Transverse colon (tissue), 4 donors: ENCODE data around the gene ATP11A. TPM values are rescaled to one million over a fixed set of nuclear protein-coding genes. Genes with fewer than 3 reads are reported as not detected.

Experiments used
- DNase-seq: peaks from one replicate; pipeline ENCODE4 v3.0.0-alpha.2; 2019
- H3K27ac ChIP-seq, 4 donors: fragments of 200-600 bp; sonication (generic); 2 replicates each; pipeline ENCODE4 v1.5.1; 2016 to 2018; ENCODE audit warnings: inconsistent platforms in 4 of 4
- H3K27me3 ChIP-seq: fragments of 200-600 bp; sonication (generic); 2 replicates; pipeline ENCODE4 v1.5.1; 2017; ENCODE audit warnings: inconsistent platforms
- H3K36me3 ChIP-seq, 4 donors: fragments of 200-600 bp; sonication (generic); 2 replicates each; pipeline ENCODE4 v1.5.1; 2017 to 2019; ENCODE audit warnings: inconsistent platforms in 4 of 4
- H3K4me1 ChIP-seq, 4 donors: fragments of 200-600 bp; sonication (generic); 2 replicates each; pipeline ENCODE4 v1.5.1; 2017 to 2020; ENCODE audit warnings: inconsistent platforms in 4 of 4
- H3K4me3 ChIP-seq, 4 donors: fragments of 200-600 bp; sonication (generic); 1 replicate in 1 of 4; 2 replicates in 3 of 4; pipeline versions ENCODE4 v1.5.1 to v1.6.1; 2017 to 2019; ENCODE audit warnings: inconsistent platforms in 4 of 4
- H3K9me3 ChIP-seq, 2 donors: fragments of 200-600 bp; sonication (generic); 2 replicates each; pipeline ENCODE4 v1.5.1; 2017 to 2019; ENCODE audit warnings: inconsistent platforms in 2 of 2
- CTCF ChIP-seq, 5 experiments: fragments of 200-600 bp in 3 of 5; fragments of 450-650 bp in 2 of 5; sonication (generic) in 3 of 5; IDR thresholded peaks; 1 replicate in 2 of 5; 2 replicates in 3 of 5; pipeline ENCODE4 v1.5.1; 2016 to 2017; ENCODE audit warnings: antibody characterized with exemption in 5 of 5, inconsistent platforms in 3 of 5, mild to moderate bottlenecking in 2 of 5, moderate library complexity in 1 of 5
- EP300 ChIP-seq: sonication (generic); formaldehyde crosslinking; IDR thresholded peaks from one replicate; pipeline ENCODE4 v1.6.1; 2017; ENCODE audit warnings: antibody characterized with exemption, low read depth
- POLR2A ChIP-seq: fragments of 450-650 bp; IDR thresholded peaks from one replicate; pipeline ENCODE4 v1.6.1; 2016; ENCODE audit warnings: antibody characterized with exemption, mild to moderate bottlenecking, moderate library complexity
- POLR2AphosphoS5 ChIP-seq, 3 donors: sonication (generic); formaldehyde crosslinking; IDR thresholded peaks; one replicate each; pipeline ENCODE4 v1.6.1; 2016; ENCODE audit warnings: antibody characterized with exemption in 3 of 3
- WGBS, 2 donors: methylation state at CpG; one replicate each; pipeline ENCODE4 v1.1.5; 2018; ENCODE audit warnings: low coverage in 1 of 2; 5-methylcytosine and 5-hydroxymethylcytosine counted together
- in situ Hi-C, 4 donors: fragments of 200-750 bp; cut with MboI; loops; one replicate each; pipeline versions ENCODE4 v1.15.0 to v1.15.1; 2017; ENCODE audit warnings: low sequenced_read_pairs in 3 of 4, low pct_ligation_motif_present in 1 of 4, low pct_unique_long_range_greater_than_20kb in 1 of 4
- intact Hi-C: fragments of 100-400 bp; cut with DNase I; formaldehyde crosslinking; loops from one replicate; pipeline ENCODE4 v1.15.1; 2023; ENCODE audit warnings: low total_unique reads
- total RNA-seq, 4 donors: library from RNA; depleted of rRNA; stranded (reverse); fragments of >200 nt; gene quantifications; one replicate each; pipeline ENCODE4 v1.1.0, GENCODE V29; 2016

ATP11A gene
- total RNA-seq, 4 donors from 2014 or later, result 10.2 to 17.5 (median 13.3) TPM

DNA sequence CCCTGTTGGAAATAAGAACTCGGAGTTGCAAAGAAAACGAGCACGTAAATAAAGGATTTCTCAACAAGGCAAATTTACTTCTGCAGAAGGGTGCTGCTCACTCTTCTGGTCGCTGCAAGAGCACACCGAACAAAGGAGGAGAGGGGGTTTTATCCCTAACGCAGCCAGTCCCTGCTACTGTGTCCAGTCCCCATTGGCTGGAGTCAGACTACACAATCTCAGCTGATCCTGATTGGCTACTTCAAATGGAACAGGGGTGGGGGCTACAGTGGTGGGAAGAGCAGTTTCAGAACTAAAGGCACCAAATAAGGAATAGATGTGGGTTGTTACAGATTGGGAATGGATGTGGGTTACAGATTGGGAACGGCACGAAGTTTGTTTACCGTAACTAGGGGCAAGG, 215.2 kb downstream of the ATP11A start:
- no peaks in the 10 kb centered on the region for H3K9me3 ChIP-seq
- no peak overlapping the region for H3K27ac ChIP-seq
- no peaks in the 10 kb centered on the region for H3K27me3 ChIP-seq
- intact Hi-C loops (no loop called here), in situ Hi-C loops (no loop called here)
- TF ChIP-seq POLR2A (no peak), EP300 (no peak), CTCF (IDR thresholded peaks at IDR 0.05) (no peak), POLR2AphosphoS5 (IDR thresholded peaks at IDR 0.05) (no peak)
- no peaks in the 10 kb centered on the region for H3K36me3 ChIP-seq
- H3K4me1 ChIP-seq, result no peaks in the 10 kb centered on the region
- H3K4me3 ChIP-seq, result no peak overlapping the region
- DNase-seq, result no peak
- 95% methylated on average over 7 to 9 of the region's 9 CpGs for WGBS, 2 donors

DNA sequence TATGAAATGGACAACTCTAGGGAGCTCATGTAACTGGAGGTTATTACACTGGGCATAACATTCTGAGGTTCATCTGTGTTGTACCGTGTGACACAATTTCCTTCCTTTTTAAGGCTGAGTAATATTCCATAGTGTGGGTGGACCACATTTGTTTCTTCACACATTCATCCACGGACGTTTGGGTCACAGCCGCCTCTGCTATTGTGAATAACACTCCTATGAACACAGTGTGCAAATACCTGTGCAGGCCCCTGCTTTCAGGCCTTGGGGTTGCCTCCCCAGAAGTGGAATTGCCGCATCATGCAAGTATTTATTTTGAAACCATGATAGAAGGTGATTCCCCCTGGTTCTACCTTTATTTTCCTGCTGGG, 215.8 kb downstream of the ATP11A start:
- Histone ChIP-seq H3K9me3 (no peaks in the 10 kb centered on the region), H3K27ac (no peak overlapping the region), H3K36me3 (no peaks in the 10 kb centered on the region), H3K4me3 (no peak overlapping the region), H3K4me1 (no peaks in the 10 kb centered on the region), H3K27me3 (no peaks in the 10 kb centered on the region)
- TF ChIP-seq POLR2A (no peak), EP300 (no peak), CTCF (IDR thresholded peaks at IDR 0.05) (no peak), POLR2AphosphoS5 (IDR thresholded peaks at IDR 0.05) (no peak)
- in situ Hi-C loops (no loop called here), intact Hi-C loops (no loop called here)
- 80% methylated on average over 1 to 5 of the region's 5 CpGs for WGBS, 2 donors
- no peak for DNase-seq

GRCh38 chr13:112905990-112906641, 216.3 kb downstream of the ATP11A start:
- H3K27ac ChIP-seq, result no peak overlapping the region
- H3K27me3 ChIP-seq, result peaks cover 4% of the 10 kb centered on the region
- H3K9me3 ChIP-seq, result no peaks in the 10 kb centered on the region
- no peak for DNase-seq
- no peak overlapping the region for H3K4me3 ChIP-seq
- no peaks in the 10 kb centered on the region for H3K36me3 ChIP-seq
- no peaks in the 10 kb centered on the region for H3K4me1 ChIP-seq
- TF ChIP-seq POLR2AphosphoS5 (IDR thresholded peaks at IDR 0.05), result no peak
- no peak for TF ChIP-seq CTCF (IDR thresholded peaks at IDR 0.05)
- TF ChIP-seq POLR2A, result no peak
- TF ChIP-seq EP300, result no peak
- WGBS, 2 donors, result 86 to 93% methylated on average over 5 to 20 of the region's 20 CpGs
- intact Hi-C loops (no loop called here), in situ Hi-C loops (no loop called here)

DNA sequence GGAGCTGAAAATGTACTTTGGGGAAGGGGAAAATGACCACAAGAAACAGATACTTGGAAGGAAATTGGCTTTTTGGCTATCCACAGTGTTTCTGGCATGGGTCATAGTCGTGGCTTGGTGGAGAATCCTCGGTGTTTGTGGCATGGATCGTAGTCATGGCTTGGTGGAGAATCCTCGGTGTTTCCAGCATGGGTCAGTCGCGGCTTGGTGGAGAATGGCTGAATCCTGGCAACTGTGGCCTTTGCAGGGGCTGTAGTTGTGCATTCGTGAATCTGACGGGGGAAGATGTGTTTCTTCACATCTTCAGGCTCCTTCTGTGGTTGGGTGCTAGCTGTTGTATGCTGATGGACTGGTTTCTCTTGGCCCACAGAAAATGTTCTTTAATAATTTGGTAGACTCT, 217.4 kb downstream of the ATP11A start:
- Histone ChIP-seq H3K27ac (no peak overlapping the region), H3K4me3 (no peak overlapping the region), H3K27me3 (peaks cover 4% of the 10 kb centered on the region), H3K36me3 (no peaks in the 10 kb centered on the region), H3K9me3 (no peaks in the 10 kb centered on the region), H3K4me1 (no peaks in the 10 kb centered on the region)
- in situ Hi-C loops, result no loop called here
- intact Hi-C loops, result no loop called here
- no peak for DNase-seq
- TF ChIP-seq POLR2A (no peak), POLR2AphosphoS5 (IDR thresholded peaks at IDR 0.05) (no peak), CTCF (IDR thresholded peaks at IDR 0.05) (no peak), EP300 (no peak)
- WGBS, 2 donors, result 87 to 95% methylated on average over 4 to 8 of the region's 8 CpGs
